IMR-90 (cell line): ENCODE data around the gene ZNF714. TPM values are rescaled to one million over a fixed set of nuclear protein-coding genes. Genes with fewer than 3 reads are reported as not detected.

ENCODE experiments used
- ATAC-seq: fragments of 200-7000 bp; cut with Tn5 transposase; 2 replicates; pipeline ENCODE4 v1.9.1; 2020; ENCODE audit warnings: low read depth, mild to moderate bottlenecking, moderate library complexity
- BruUV-seq: library from RNA; stranded (reverse); fragments of 400-500 nt; replicated peaks from 2 replicates; lab custom pipeline; 2021; lab: Mats Ljungman, UMichigan
- CTCF ChIA-PET: fragments of 300-600 bp; formaldehyde crosslinking; extraction: SDS; loops from one replicate; lab custom pipeline; 2021; ENCODE audit warnings: antibody characterized with exemption; lab: Yijun Ruan, JAX
- POLR2A ChIA-PET: fragments of 300-600 bp; sonication (Branson Sonifier 250); formaldehyde crosslinking; loops from one replicate; lab custom pipeline; 2022; ENCODE audit warnings: antibody characterized with exemption; ENCODE audit not compliant: unreplicated experiment; lab: Charles Lee
- DNase-seq: peaks from one replicate; pipeline ENCODE4 v3.0.0; 2013
- H2AFZ ChIP-seq: replicated peaks from 2 replicates; pipeline ENCODE3; 2013; ENCODE audit warnings: low read length, mild to moderate bottlenecking; ENCODE audit not compliant: poor library complexity
- H2AK5ac ChIP-seq: 2 replicates; pipeline ENCODE4 v1.6.1; 2013; ENCODE audit warnings: low read depth, low read length, inconsistent platforms
- H2AK9ac ChIP-seq: replicated peaks from 2 replicates; pipeline ENCODE3; 2013; ENCODE audit warnings: mild to moderate bottlenecking, low read depth, low read length, moderate library complexity; ENCODE audit not compliant: poor library complexity
- H2BK120ac ChIP-seq: 2 replicates; pipeline ENCODE4 v1.6.1; 2013; ENCODE audit warnings: low read depth, low read length, inconsistent platforms
- H2BK15ac ChIP-seq: 3 replicates; pipeline ENCODE4 v1.6.1; 2013; ENCODE audit warnings: low read depth, low read length, inconsistent platforms
- H2BK20ac ChIP-seq: 2 replicates; pipeline ENCODE4 v1.6.1; 2013; ENCODE audit warnings: low read depth, mild to moderate bottlenecking, inconsistent platforms, low read length, moderate library complexity
- H2BK5ac ChIP-seq: 2 replicates; pipeline ENCODE4 v1.6.1; 2013; ENCODE audit warnings: mild to moderate bottlenecking, low read depth, low read length, inconsistent platforms; ENCODE audit not compliant: poor library complexity, severe bottlenecking
- H3K14ac ChIP-seq: replicated peaks from 2 replicates; pipeline ENCODE4 v1.6.1; 2013; ENCODE audit warnings: low read depth, low read length, inconsistent platforms
- H3K18ac ChIP-seq: 2 replicates; pipeline ENCODE4 v1.6.1; 2013; ENCODE audit warnings: low read depth, low read length, control low read depth
- H3K23ac ChIP-seq: 2 replicates; pipeline ENCODE4 v1.6.1; 2013; ENCODE audit warnings: low read depth, low read length, inconsistent platforms
- H3K27ac ChIP-seq: 2 replicates; pipeline ENCODE4 v1.5.1; 2013; ENCODE audit warnings: mild to moderate bottlenecking, control low read depth, low read length; ENCODE audit not compliant: insufficient read depth
- H3K27me3 ChIP-seq: 2 replicates; pipeline ENCODE4 v1.6.1; 2013; ENCODE audit warnings: low read length; ENCODE audit not compliant: control insufficient read depth, insufficient read depth
- H3K36me3 ChIP-seq: 2 replicates; pipeline ENCODE4 v1.6.1; 2013; ENCODE audit warnings: low read length, mixed read lengths; ENCODE audit not compliant: control insufficient read depth, insufficient read depth
- H3K4ac ChIP-seq: 2 replicates; pipeline ENCODE4 v1.6.1; 2013; ENCODE audit warnings: low read depth, low read length, inconsistent platforms
- H3K4me1 ChIP-seq: 2 replicates; pipeline ENCODE4 v1.6.1; 2013; ENCODE audit warnings: low read length, mixed read lengths; ENCODE audit not compliant: control insufficient read depth, insufficient read depth
- H3K4me2 ChIP-seq: 2 replicates; pipeline ENCODE4 v1.6.1; 2013; ENCODE audit warnings: low read depth, mild to moderate bottlenecking, control low read depth, low read length, moderate library complexity
- H3K4me3 ChIP-seq: 2 replicates; pipeline ENCODE4 v1.5.1; 2013; ENCODE audit warnings: low read depth, mild to moderate bottlenecking, control low read depth, low read length, moderate library complexity; ENCODE audit not compliant: insufficient read depth
- H3K56ac ChIP-seq: 2 replicates; pipeline ENCODE4 v1.6.1; 2013; ENCODE audit warnings: low read length, inconsistent platforms; ENCODE audit not compliant: insufficient read depth; ENCODE audit errors: extremely low read depth
- H3K79me1 ChIP-seq, 2 experiments: 2 replicates each; pipeline ENCODE4 v1.6.1; 2013; ENCODE audit warnings: low read length in 2 of 2, inconsistent platforms in 1 of 2, low read depth in 1 of 2
- H3K9ac ChIP-seq: 2 replicates; pipeline ENCODE4 v1.6.1; 2013; ENCODE audit warnings: low read depth, low read length, control low read depth
- H3K9me1 ChIP-seq: 2 replicates; pipeline ENCODE4 v1.6.1; 2013; ENCODE audit warnings: low read length, inconsistent platforms; ENCODE audit not compliant: insufficient read depth
- H3K9me3 ChIP-seq: 2 replicates; pipeline ENCODE4 v1.6.1; 2013; ENCODE audit warnings: low read length; ENCODE audit not compliant: control insufficient read depth, insufficient read depth
- H4K20me1 ChIP-seq: 2 replicates; pipeline ENCODE4 v1.6.1; 2013; ENCODE audit warnings: low read length, inconsistent platforms; ENCODE audit not compliant: insufficient read depth
- H4K5ac ChIP-seq: 2 replicates; pipeline ENCODE4 v1.6.1; 2013; ENCODE audit warnings: mild to moderate bottlenecking, low read depth, low read length, control low read depth
- H4K8ac ChIP-seq, 2 experiments: 2 replicates each; pipeline ENCODE4 v1.6.1; 2013; ENCODE audit warnings: low read depth in 2 of 2, low read length in 2 of 2, control low read depth in 1 of 2, inconsistent platforms in 1 of 2
- H4K91ac ChIP-seq: 2 replicates; pipeline ENCODE4 v1.6.1; 2013; ENCODE audit warnings: low read depth, low read length, inconsistent platforms; ENCODE audit not compliant: insufficient read depth
- BHLHE40 ChIP-seq: fragments of 150-350 bp; IDR thresholded peaks from 2 replicates; pipeline ENCODE4 v1.6.1; 2016; ENCODE audit warnings: mild to moderate bottlenecking, low read depth, low read length
- CEBPB ChIP-seq: IDR thresholded peaks from 2 replicates; pipeline ENCODE4 v1.6.1; 2012; ENCODE audit warnings: low read depth, low read length, improper control_type of control experiment
- CHD1 ChIP-seq: IDR thresholded peaks from 2 replicates; pipeline ENCODE4 v1.6.1; 2012; ENCODE audit warnings: low read depth, low read length, improper control_type of control experiment
- FOS ChIP-seq: fragments of 150-350 bp; IDR thresholded peaks from 2 replicates; pipeline ENCODE4 v1.6.1; 2016; ENCODE audit warnings: low read depth, low read length
- MAFK ChIP-seq: IDR thresholded peaks from 2 replicates; pipeline ENCODE4 v1.6.1; 2012; ENCODE audit warnings: low read depth, low read length, improper control_type of control experiment
- MAZ ChIP-seq: IDR thresholded peaks from 2 replicates; pipeline ENCODE4 v1.6.1; 2012; ENCODE audit warnings: low read depth, mild to moderate bottlenecking, low read length, improper control_type of control experiment, moderate library complexity, borderline replicate concordance
- MXI1 ChIP-seq: IDR thresholded peaks from 2 replicates; pipeline ENCODE4 v1.6.1; 2012; ENCODE audit warnings: low read depth, mild to moderate bottlenecking, low read length, moderate library complexity, borderline replicate concordance
- NFE2L2 ChIP-seq: fragments of 150-350 bp; IDR thresholded peaks from 2 replicates; pipeline ENCODE4 v1.6.1; 2016; ENCODE audit warnings: low read depth, mild to moderate bottlenecking, low read length
- POLR2A ChIP-seq: IDR thresholded peaks from 2 replicates; pipeline ENCODE4 v1.6.1; 2012; ENCODE audit warnings: mild to moderate bottlenecking, low read depth, low read length
- RAD21 ChIP-seq: IDR thresholded peaks from 2 replicates; pipeline ENCODE4 v1.6.1; 2012; ENCODE audit warnings: low read length, improper control_type of control experiment
- RCOR1 ChIP-seq: IDR thresholded peaks from 2 replicates; pipeline ENCODE4 v1.6.1; 2012; ENCODE audit warnings: mild to moderate bottlenecking, low read length, improper control_type of control experiment; ENCODE audit not compliant: insufficient replicate concordance
- RFX5 ChIP-seq: IDR thresholded peaks from 2 replicates; pipeline ENCODE4 v1.8.0; 2012; ENCODE audit warnings: low read depth, mild to moderate bottlenecking, low read length, moderate library complexity
- SMC3 ChIP-seq: fragments of 150-350 bp; IDR thresholded peaks from 2 replicates; pipeline ENCODE4 v1.6.1; 2016; ENCODE audit warnings: low read depth, mild to moderate bottlenecking, antibody characterized with exemption, low read length, moderate library complexity
- WGBS, 2 experiments: methylation state at CpG; one replicate each; pipeline versions ENCODE4 v1.1.5 to v1.1.7; 2013; ENCODE audit warnings: missing lambda C conversion rate in 2 of 2; ENCODE audit not compliant: insufficient read length in 1 of 2; ENCODE audit errors: extremely low coverage in 2 of 2; 5-methylcytosine and 5-hydroxymethylcytosine counted together
- dilution Hi-C: fragments of 300-500 bp; cut with HindIII; formaldehyde crosslinking; loops from one replicate; pipeline ENCODE4 v1.14.3; 2018; ENCODE audit warnings: low sequenced_read_pairs; ENCODE audit not compliant: unreplicated experiment
- in situ Hi-C: fragments of 300-500 bp; cut with MboI; formaldehyde crosslinking; loops from 3 replicates; pipeline ENCODE4 v1.14.3; 2019; ENCODE audit warnings: low sequenced_read_pairs, inconsistent platforms, mixed read lengths
- intact Hi-C: fragments of 100-400 bp; cut with micrococcal nuclease; formaldehyde crosslinking; loops from 2 replicates; pipeline ENCODE4 v1.10.0; 2022
- polyA plus RNA-seq, 3 experiments: library from polyadenylated mRNA; depleted of rRNA; stranded (reverse); fragments of >200 nt; gene quantifications; 2 replicates each; pipeline ENCODE4 v1.2.3, GENCODE V29; 2012; ENCODE audit warnings: low replicate concordance in 1 of 3
- total RNA-seq: library from RNA; depleted of rRNA; stranded (reverse); fragments of >200 nt; gene quantifications from 2 replicates; pipeline ENCODE4 v1.2.3, GENCODE V29; 2012
- TF ChIP-seq, protein P1 (sequence below): conservative IDR thresholded peaks from 2 replicates; pipeline ENCODE4 v1.5.1; 2012; ENCODE audit warnings: mild to moderate bottlenecking, low read depth, low read length, improper control_type of control experiment
- TF ChIP-seq, protein P2 (sequence below): fragments of 150-350 bp; IDR thresholded peaks from 2 replicates; pipeline ENCODE4 v1.6.1; 2017; ENCODE audit warnings: mild to moderate bottlenecking, antibody characterized with exemption, low read length, low read depth
- TF ChIP-seq, protein P3 (sequence below): fragments of 150-350 bp; IDR thresholded peaks from 2 replicates; pipeline ENCODE4 v1.6.1; 2016; ENCODE audit warnings: low read depth, mild to moderate bottlenecking, low read length, moderate library complexity, borderline replicate concordance

The ZNF714 gene
- total and polyA plus RNA-seq, 2 of the 4 experiments (the other 2 are of a cell fraction): 7.2 to 14.3 TPM

DNA sequence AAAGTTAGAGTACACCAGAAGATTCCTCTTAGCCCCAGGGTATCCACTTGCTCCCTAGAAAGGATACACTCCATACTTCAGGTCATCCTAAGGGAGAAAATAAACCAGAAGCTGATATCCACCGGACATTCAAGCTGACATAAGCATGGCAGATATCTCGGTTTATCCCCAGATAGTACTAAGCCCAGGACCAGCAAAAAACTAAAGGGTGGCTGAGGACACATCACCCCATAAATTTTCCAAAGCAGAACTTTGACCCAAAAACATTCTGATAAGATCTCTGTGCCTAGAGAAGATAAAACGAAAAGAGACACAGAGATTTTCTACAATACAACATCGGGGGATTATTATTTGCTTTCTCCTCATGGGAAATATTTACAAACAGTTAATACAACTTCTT, 45.9 kb downstream of the ZNF714 start:
- no peaks in the 10 kb centered on the region for H3K27me3 ChIP-seq
- no peaks in the 10 kb centered on the region for H3K4me1 ChIP-seq
- no peak overlapping the region for H3K4me2 ChIP-seq
- H3K4ac ChIP-seq: no peak overlapping the region
- H2AFZ ChIP-seq: no peak overlapping the region
- CTCF ChIA-PET: interaction anchor here (0.6 kb wide), 1 partner anchor 28 kb away, joined by 5 read pairs; no protein-coding TSS in a partner anchor
- H4K20me1 ChIP-seq: no peaks in the 10 kb centered on the region
- DNase-seq (no peak), ATAC-seq (no peak)
- no peak overlapping the region for H3K27ac ChIP-seq
- in situ Hi-C loops: no loop called here
- no peak overlapping the region for H3K9ac ChIP-seq
- no peak overlapping the region for H2BK20ac ChIP-seq
- WGBS, 2 experiments: no CpG with 5 or more reads among the region's 4 CpGs
- H4K91ac ChIP-seq: no peak overlapping the region
- H2BK5ac ChIP-seq: no peak overlapping the region
- no peak overlapping the region for H3K14ac ChIP-seq
- no peaks in the 10 kb centered on the region for H3K36me3 ChIP-seq
- no peak overlapping the region for H3K18ac ChIP-seq
- no peak overlapping the region for H3K4me3 ChIP-seq
- no peak overlapping the region for H2AK5ac ChIP-seq
- no TSS peak for BruUV-seq
- no peak overlapping the region for H2AK9ac ChIP-seq
- no peak overlapping the region for H2BK15ac ChIP-seq
- no peak overlapping the region for H3K23ac ChIP-seq
- no peak overlapping the region for H2BK120ac ChIP-seq
- H3K9me3 ChIP-seq: no peaks in the 10 kb centered on the region
- dilution Hi-C loops: no loop called here
- TF ChIP-seq SMC3 (no peak), RAD21 (no peak), CEBPB (no peak), RCOR1 (no peak), MAFK (no peak), FOS (no peak), POLR2A (no peak), RFX5 (no peak), NFE2L2 (no peak), CHD1 (no peak), MAZ (no peak), BHLHE40 (no peak), MXI1 (no peak)
- TF ChIP-seq, protein P1, sequence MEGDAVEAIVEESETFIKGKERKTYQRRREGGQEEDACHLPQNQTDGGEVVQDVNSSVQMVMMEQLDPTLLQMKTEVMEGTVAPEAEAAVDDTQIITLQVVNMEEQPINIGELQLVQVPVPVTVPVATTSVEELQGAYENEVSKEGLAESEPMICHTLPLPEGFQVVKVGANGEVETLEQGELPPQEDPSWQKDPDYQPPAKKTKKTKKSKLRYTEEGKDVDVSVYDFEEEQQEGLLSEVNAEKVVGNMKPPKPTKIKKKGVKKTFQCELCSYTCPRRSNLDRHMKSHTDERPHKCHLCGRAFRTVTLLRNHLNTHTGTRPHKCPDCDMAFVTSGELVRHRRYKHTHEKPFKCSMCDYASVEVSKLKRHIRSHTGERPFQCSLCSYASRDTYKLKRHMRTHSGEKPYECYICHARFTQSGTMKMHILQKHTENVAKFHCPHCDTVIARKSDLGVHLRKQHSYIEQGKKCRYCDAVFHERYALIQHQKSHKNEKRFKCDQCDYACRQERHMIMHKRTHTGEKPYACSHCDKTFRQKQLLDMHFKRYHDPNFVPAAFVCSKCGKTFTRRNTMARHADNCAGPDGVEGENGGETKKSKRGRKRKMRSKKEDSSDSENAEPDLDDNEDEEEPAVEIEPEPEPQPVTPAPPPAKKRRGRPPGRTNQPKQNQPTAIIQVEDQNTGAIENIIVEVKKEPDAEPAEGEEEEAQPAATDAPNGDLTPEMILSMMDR: no peak
- TF ChIP-seq, protein P2, sequence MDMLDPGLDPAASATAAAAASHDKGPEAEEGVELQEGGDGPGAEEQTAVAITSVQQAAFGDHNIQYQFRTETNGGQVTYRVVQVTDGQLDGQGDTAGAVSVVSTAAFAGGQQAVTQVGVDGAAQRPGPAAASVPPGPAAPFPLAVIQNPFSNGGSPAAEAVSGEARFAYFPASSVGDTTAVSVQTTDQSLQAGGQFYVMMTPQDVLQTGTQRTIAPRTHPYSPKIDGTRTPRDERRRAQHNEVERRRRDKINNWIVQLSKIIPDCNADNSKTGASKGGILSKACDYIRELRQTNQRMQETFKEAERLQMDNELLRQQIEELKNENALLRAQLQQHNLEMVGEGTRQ: no peak
- TF ChIP-seq, protein P3, sequence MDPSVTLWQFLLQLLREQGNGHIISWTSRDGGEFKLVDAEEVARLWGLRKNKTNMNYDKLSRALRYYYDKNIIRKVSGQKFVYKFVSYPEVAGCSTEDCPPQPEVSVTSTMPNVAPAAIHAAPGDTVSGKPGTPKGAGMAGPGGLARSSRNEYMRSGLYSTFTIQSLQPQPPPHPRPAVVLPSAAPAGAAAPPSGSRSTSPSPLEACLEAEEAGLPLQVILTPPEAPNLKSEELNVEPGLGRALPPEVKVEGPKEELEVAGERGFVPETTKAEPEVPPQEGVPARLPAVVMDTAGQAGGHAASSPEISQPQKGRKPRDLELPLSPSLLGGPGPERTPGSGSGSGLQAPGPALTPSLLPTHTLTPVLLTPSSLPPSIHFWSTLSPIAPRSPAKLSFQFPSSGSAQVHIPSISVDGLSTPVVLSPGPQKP: no peak
- no peak overlapping the region for H4K5ac ChIP-seq
- H3K56ac ChIP-seq: no peak overlapping the region
- H4K8ac ChIP-seq: no peak overlapping the region
- no peaks in the 10 kb centered on the region for H3K9me1 ChIP-seq
- H3K79me1 ChIP-seq: no peaks in the 10 kb centered on the region
- intact Hi-C loops: no loop called here
- POLR2A ChIA-PET: interaction anchor here (0.6 kb wide), 1 partner anchor 267 kb away, joined by 6 read pairs; no protein-coding TSS in a partner anchor
